ENCODE results near the gene SDK2. TPM values are rescaled to one million over a fixed set of nuclear protein-coding genes. Genes with fewer than 3 reads are reported as not detected.

Gene SDK2
- total RNA-seq, 1 donor from 2014 or later = 31.8 TPM

DNA sequence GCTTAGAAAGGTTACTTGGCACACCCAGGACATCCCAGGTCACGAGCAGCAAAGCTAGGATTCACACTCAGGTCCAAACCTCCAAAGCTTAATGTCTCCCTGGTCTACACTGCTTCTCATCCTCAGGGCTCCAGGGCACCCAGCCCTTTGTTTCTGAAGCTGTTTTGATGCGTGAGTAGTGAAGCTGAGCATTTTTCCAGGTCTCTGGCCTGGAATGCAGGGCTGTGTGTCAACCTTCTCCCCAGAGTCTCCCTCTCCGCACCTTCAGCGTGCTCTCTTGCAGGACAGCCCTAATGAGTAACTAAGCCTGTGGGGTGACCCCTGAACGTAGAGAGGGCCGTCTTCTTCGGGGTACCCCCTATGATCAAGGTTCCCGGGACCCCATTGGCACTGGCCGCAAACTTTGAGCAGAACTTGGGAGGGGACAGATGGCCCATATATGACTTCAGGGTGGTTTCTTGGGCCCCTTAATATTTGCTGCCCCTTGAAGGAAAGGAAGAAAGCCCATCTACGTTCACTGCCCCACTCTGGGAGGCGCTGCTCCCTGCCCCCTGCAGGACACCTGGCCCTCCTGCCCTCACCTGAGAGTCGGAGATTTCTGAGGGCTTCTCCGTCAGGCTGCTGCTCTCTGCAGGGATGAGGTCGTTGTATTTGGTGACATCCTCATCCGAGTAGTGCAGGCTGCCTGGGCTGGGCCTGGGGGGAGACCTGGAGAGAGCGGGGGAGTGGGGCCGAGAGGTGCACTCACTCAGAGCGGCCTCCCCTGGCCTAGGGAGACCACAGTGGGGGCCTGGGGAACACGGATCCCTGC lies 296.0 kb downstream of the SDK2 start:
- no peaks in the 10 kb centered on the region for H3K9me3 Mint-ChIP-seq
- H3K4me1 Mint-ChIP-seq = peaks cover 36% of the 10 kb centered on the region
- DNase-seq (ENCODE audit: low spot score in 2 of 2, unreplicated experiment in 2 of 2) = no peak
- H3K27ac Mint-ChIP-seq = peak overlapping the region; percentile 90
- no peak overlapping the region for H3K4me3 Mint-ChIP-seq
- TF ChIP-seq, protein P1, sequence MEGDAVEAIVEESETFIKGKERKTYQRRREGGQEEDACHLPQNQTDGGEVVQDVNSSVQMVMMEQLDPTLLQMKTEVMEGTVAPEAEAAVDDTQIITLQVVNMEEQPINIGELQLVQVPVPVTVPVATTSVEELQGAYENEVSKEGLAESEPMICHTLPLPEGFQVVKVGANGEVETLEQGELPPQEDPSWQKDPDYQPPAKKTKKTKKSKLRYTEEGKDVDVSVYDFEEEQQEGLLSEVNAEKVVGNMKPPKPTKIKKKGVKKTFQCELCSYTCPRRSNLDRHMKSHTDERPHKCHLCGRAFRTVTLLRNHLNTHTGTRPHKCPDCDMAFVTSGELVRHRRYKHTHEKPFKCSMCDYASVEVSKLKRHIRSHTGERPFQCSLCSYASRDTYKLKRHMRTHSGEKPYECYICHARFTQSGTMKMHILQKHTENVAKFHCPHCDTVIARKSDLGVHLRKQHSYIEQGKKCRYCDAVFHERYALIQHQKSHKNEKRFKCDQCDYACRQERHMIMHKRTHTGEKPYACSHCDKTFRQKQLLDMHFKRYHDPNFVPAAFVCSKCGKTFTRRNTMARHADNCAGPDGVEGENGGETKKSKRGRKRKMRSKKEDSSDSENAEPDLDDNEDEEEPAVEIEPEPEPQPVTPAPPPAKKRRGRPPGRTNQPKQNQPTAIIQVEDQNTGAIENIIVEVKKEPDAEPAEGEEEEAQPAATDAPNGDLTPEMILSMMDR (IDR thresholded peaks at IDR 0.05; ENCODE audit: unreplicated experiment) = no peak
- no peaks in the 10 kb centered on the region for H3K27me3 Mint-ChIP-seq (ENCODE audit: low read depth)
- H3K36me3 Mint-ChIP-seq = peaks cover 3% of the 10 kb centered on the region

DNA sequence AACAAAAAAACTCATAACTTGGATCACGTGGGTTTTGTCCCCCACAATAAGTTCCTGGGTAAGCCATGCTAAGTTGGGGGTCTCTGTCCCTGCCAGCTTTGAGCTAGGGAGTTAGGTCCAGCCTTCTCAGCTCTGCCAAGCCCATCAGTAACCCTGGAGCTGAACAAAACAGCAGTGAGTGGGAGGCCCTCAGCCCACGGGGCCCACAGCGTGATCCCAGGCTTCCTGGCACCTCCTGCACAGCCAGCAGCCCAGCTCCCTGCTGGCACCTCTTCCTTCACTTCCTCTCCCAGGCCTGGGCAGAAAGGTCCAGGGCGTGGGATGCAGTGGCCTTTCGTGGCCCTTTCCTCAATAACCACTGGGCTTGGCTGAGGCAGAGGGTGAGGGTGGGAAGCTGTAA lies 296.9 kb downstream of the SDK2 start:
- Mint-ChIP-seq H3K27ac (peak overlapping the region; percentile 43), H3K36me3 (peaks cover 3% of the 10 kb centered on the region), H3K4me1 (peaks cover 42% of the 10 kb centered on the region), H3K27me3 (ENCODE audit: low read depth) (no peaks in the 10 kb centered on the region), H3K4me3 (no peak overlapping the region), H3K9me3 (no peaks in the 10 kb centered on the region)
- TF ChIP-seq, protein P1 (IDR thresholded peaks at IDR 0.05; ENCODE audit: unreplicated experiment) = no peak
- no peak for DNase-seq (ENCODE audit: low spot score in 2 of 2, unreplicated experiment in 2 of 2)

DNA sequence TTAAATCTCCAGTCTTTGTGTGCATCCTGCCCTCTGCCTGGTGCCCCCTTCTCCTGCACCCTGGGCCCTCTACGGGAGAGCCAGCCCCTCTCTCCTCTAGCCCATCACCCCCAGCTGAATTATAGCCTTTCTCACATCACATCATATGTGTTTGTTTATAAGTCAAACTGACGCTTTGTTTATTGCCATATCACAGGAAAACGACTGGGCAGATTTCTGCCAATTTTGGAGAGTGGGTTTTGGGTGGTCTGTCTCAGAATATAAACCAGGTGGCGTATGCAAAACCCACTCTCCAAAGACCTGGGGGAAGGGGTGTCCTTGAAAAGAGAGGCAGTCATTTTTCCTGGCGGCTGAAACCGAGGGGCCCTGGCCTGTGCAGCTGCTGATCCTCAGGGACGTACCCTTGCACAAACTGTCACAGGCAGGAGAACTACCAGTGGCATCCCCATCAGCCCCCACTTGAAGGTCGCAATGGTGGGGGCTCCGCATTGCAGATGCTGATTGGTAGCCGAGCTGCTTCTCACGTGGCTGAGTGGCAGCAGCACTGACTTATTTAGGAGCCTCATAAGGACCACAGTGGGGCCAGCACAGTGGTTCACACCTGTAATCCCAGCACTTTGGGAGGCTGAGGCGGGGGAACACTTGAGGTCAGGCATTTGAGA lies 297.6 kb downstream of the SDK2 start:
- Mint-ChIP-seq H3K4me3 (no peak overlapping the region), H3K36me3 (peaks cover 3% of the 10 kb centered on the region), H3K9me3 (no peaks in the 10 kb centered on the region), H3K4me1 (peaks cover 50% of the 10 kb centered on the region), H3K27ac (no peak overlapping the region), H3K27me3 (ENCODE audit: low read depth) (no peaks in the 10 kb centered on the region)
- no peak for DNase-seq (ENCODE audit: low spot score in 2 of 2, unreplicated experiment in 2 of 2)
- TF ChIP-seq, protein P1 (IDR thresholded peaks at IDR 0.05; ENCODE audit: unreplicated experiment) = no peak

DNA sequence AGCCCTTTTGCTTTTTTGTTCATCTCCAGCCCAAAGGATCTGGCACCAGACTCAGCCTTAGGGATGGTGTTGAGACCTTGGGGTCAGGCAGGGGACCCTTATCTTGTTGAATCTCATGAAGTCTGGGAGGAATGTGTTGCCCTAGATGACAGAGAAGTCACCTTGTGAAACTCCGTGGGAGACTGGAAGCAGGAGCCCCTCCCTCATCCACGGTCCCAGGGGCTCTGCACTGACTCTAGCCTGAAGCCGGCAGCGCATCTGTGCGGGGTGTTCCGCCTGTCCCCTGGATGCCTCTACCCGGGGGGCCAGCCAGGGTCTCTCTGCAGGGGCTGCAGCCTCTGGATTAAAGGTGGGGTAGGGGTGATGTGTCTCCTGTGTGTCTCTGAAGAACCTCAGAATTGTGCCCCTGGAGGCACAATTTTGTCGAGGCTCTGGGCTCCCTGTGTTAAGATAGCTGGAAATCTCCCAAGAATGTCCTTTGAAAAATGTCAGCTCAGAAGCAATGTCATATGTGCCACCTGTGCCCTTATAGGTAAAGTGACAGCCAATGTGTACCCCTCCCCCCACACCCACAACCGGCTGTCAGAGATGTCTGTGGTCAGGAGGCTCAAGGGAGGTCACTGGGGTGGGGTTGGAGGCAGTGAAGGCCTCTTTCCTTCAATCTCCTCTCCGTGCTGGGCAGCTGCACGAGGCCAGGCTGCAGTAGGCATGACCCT lies 300.3 kb downstream of the SDK2 start:
- Mint-ChIP-seq H3K27ac (peak overlapping the region; percentile 89), H3K4me1 (peaks cover 52% of the 10 kb centered on the region), H3K9me3 (no peaks in the 10 kb centered on the region), H3K36me3 (no peaks in the 10 kb centered on the region), H3K4me3 (no peak overlapping the region), H3K27me3 (ENCODE audit: low read depth) (no peaks in the 10 kb centered on the region)
- DNase-seq (ENCODE audit: low spot score in 2 of 2, unreplicated experiment in 2 of 2) = no peak
- TF ChIP-seq, protein P1 (IDR thresholded peaks at IDR 0.05; ENCODE audit: unreplicated experiment) = no peak

DNA sequence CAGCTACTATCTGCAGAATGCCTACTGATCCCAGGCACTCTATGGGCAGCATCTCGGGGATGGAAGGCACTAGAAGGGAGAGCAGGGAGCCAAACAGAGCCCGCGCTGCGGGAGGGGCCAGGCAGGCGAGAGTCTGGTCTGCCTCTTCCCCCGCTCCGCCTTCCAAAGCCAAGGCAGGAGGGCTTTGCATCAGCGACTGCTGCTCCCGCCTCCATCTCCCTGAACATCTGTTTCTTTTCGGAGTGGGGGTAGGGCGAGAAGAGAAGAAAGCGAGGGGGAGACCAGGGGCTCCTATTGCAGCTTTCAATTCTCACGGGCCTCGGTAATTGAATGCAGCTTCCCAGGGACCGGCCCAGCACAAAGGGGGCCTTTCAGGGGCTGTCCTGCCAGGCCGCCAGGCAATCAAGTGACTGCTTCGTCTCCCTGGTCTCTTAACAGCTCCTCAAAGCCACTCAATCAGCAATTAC lies 301.0 kb downstream of the SDK2 start:
- Mint-ChIP-seq H3K4me1 (peaks cover 53% of the 10 kb centered on the region), H3K27ac (peak overlapping the region; percentile 89), H3K27me3 (ENCODE audit: low read depth) (no peaks in the 10 kb centered on the region), H3K9me3 (no peaks in the 10 kb centered on the region), H3K4me3 (peak overlapping the region; percentile 2), H3K36me3 (no peaks in the 10 kb centered on the region)
- TF ChIP-seq, protein P1 (IDR thresholded peaks at IDR 0.05; ENCODE audit: unreplicated experiment) = no peak
- peak; percentile 51 to 73 for DNase-seq (ENCODE audit: low spot score in 2 of 2, unreplicated experiment in 2 of 2)

Data from mesothelial cell of epicardium (in vitro differentiated cells).